Loucy (cell line): ENCODE data around the gene CXCL1.
"Not testable (repeated sequence)": the region's sequence is repeated elsewhere in the genome, so short reads cannot be mapped to it uniquely, and the experiment has no call there.

Experiments
- H2AFZ ChIP-seq: fragments of 200-600 bp; sonication (generic); 2 replicates; pipeline ENCODE4 v1.6.0; 2016; ENCODE audit warnings: antibody characterized with exemption, mild to moderate bottlenecking, low read length, moderate library complexity
- H3F3A ChIP-seq: fragments of 200-600 bp; 2 replicates; pipeline ENCODE4 v1.6.0; 2016; ENCODE audit warnings: antibody characterized with exemption, low read depth, mild to moderate bottlenecking
- H3K27me3 ChIP-seq: fragments of 200-600 bp; sonication (generic); 2 replicates; pipeline ENCODE4 v1.6.1; 2014; ENCODE audit warnings: low read length, mild to moderate bottlenecking; ENCODE audit not compliant: insufficient read depth, poor library complexity, severe bottlenecking
- H3K36me3 ChIP-seq: fragments of 200-600 bp; sonication (generic); 2 replicates; pipeline ENCODE4 v1.6.1; 2016; ENCODE audit warnings: low read length; ENCODE audit not compliant: insufficient read depth
- H3K4me1 ChIP-seq: fragments of 200-600 bp; sonication (generic); 2 replicates; pipeline ENCODE4 v1.5.1; 2014; ENCODE audit warnings: low read length, mild to moderate bottlenecking; ENCODE audit not compliant: insufficient read depth, poor library complexity, severe bottlenecking
- H3K4me2 ChIP-seq: fragments of 200-600 bp; sonication (generic); 2 replicates; pipeline ENCODE4 v1.6.0; 2014; ENCODE audit warnings: antibody characterized with exemption, low read length, low read depth, mild to moderate bottlenecking; ENCODE audit not compliant: poor library complexity, severe bottlenecking
- H3K4me3 ChIP-seq: fragments of 200-600 bp; sonication (generic); 2 replicates; pipeline ENCODE4 v1.5.1; 2014; ENCODE audit warnings: low read length, mild to moderate bottlenecking, mixed read lengths; ENCODE audit not compliant: poor library complexity, severe bottlenecking
- H3K79me2 ChIP-seq: fragments of 200-600 bp; sonication (generic); 2 replicates; pipeline ENCODE4 v1.6.1; 2014; ENCODE audit warnings: low read length; ENCODE audit not compliant: insufficient read depth
- H3K9ac ChIP-seq: fragments of 200-600 bp; sonication (generic); 2 replicates; pipeline ENCODE4 v1.6.0; 2014; ENCODE audit warnings: mild to moderate bottlenecking, low read depth, low read length, moderate library complexity; ENCODE audit not compliant: poor library complexity, severe bottlenecking
- H3K9me2 ChIP-seq: fragments of 200-600 bp; sonication (generic); replicated peaks from 2 replicates; pipeline ENCODE4 v1.6.1; 2016; ENCODE audit warnings: low read depth, low read length, mixed read lengths
- H3K9me3 ChIP-seq: fragments of 200-600 bp; sonication (generic); 2 replicates; pipeline ENCODE4 v1.6.1; 2014; ENCODE audit warnings: mild to moderate bottlenecking, antibody characterized with exemption, low read length, low read depth; ENCODE audit not compliant: insufficient read depth
- H4K20me1 ChIP-seq: fragments of 200-600 bp; sonication (generic); 2 replicates; pipeline ENCODE4 v1.6.0; 2014; ENCODE audit warnings: antibody characterized with exemption, low read length, mild to moderate bottlenecking; ENCODE audit not compliant: insufficient read depth, poor library complexity, severe bottlenecking
- EZH2phosphoT487 ChIP-seq: fragments of 200-600 bp; IDR thresholded peaks from 2 replicates; pipeline ENCODE4 v1.6.1; 2018; ENCODE audit warnings: antibody characterized with exemption, mild to moderate bottlenecking, moderate library complexity, borderline replicate concordance
- TF ChIP-seq, protein P1 (sequence below): fragments of 200-600 bp; sonication (generic); conservative IDR thresholded peaks from 2 replicates; pipeline ENCODE4 v1.5.1; 2014; ENCODE audit warnings: mild to moderate bottlenecking, antibody characterized with exemption, low read length

CXCL1 gene

DNA sequence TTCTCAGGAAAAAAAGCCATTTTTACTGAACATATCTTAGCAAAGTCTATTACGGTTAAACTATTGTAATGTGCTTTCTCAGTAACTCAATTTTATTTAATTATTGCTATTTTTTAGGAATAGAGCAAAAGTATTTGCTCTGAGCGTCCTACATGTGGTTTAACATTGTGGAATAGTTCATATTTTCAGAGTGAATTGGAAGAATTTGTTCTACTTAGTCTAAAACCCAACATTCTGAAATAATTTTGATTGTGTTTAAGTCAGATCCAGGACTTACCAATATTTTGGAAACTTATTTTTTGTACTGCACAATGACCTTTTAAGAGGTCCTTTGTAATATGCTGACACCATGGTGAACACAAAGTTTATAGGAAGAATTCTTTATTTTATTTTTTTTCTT, 27.2 kb downstream of the CXCL1 start:
- no peaks in the 10 kb centered on the region for H3K79me2 ChIP-seq

GRCh38 chr4:73897380-73898136, 28.4 kb downstream of the CXCL1 start:
- Histone ChIP-seq H3K79me2 (no peaks in the 10 kb centered on the region), H3K9me2 (no peaks in the 10 kb centered on the region), H4K20me1 (no peaks in the 10 kb centered on the region), H3K27me3 (no peaks in the 10 kb centered on the region), H3K36me3 (no peaks in the 10 kb centered on the region), H3K4me2 (no peak overlapping the region), H3F3A (no peaks in the 10 kb centered on the region), H2AFZ (no peak overlapping the region), H3K9ac (no peak overlapping the region), H3K9me3 (no peaks in the 10 kb centered on the region), H3K4me3 (no peak overlapping the region), H3K4me1 (peaks cover 5% of the 10 kb centered on the region)
- no peak for TF ChIP-seq EZH2phosphoT487
- TF ChIP-seq, protein P1, sequence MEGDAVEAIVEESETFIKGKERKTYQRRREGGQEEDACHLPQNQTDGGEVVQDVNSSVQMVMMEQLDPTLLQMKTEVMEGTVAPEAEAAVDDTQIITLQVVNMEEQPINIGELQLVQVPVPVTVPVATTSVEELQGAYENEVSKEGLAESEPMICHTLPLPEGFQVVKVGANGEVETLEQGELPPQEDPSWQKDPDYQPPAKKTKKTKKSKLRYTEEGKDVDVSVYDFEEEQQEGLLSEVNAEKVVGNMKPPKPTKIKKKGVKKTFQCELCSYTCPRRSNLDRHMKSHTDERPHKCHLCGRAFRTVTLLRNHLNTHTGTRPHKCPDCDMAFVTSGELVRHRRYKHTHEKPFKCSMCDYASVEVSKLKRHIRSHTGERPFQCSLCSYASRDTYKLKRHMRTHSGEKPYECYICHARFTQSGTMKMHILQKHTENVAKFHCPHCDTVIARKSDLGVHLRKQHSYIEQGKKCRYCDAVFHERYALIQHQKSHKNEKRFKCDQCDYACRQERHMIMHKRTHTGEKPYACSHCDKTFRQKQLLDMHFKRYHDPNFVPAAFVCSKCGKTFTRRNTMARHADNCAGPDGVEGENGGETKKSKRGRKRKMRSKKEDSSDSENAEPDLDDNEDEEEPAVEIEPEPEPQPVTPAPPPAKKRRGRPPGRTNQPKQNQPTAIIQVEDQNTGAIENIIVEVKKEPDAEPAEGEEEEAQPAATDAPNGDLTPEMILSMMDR, result no peak

More for the DNA sequence above, 27.2 kb downstream of the CXCL1 start:
- no peaks in the 10 kb centered on the region for H3K27me3 ChIP-seq
- H3K4me3 ChIP-seq, result no peak overlapping the region
- no peaks in the 10 kb centered on the region for H3K9me3 ChIP-seq
- no peaks in the 10 kb centered on the region for H3K36me3 ChIP-seq
- no peaks in the 10 kb centered on the region for H3F3A ChIP-seq
- H3K9ac ChIP-seq, result no peak overlapping the region
- no peaks in the 10 kb centered on the region for H4K20me1 ChIP-seq
- H3K4me2 ChIP-seq, result no peak overlapping the region
- H3K9me2 ChIP-seq, result no peaks in the 10 kb centered on the region
- TF ChIP-seq EZH2phosphoT487, result no peak
- TF ChIP-seq, protein P1, result no peak
- no peak overlapping the region for H2AFZ ChIP-seq
- peaks cover 5% of the 10 kb centered on the region for H3K4me1 ChIP-seq

GRCh38 chr4:73899338-73899737, 30.1 kb downstream of the CXCL1 start:
- H3K9me3 ChIP-seq, H3K9me2 ChIP-seq, H3K36me3 ChIP-seq, H2AFZ ChIP-seq, H3K27me3 ChIP-seq, H3K4me2 ChIP-seq, H3F3A ChIP-seq, H3K79me2 ChIP-seq, H3K4me3 ChIP-seq, H3K4me1 ChIP-seq, H3K9ac ChIP-seq, H4K20me1 ChIP-seq: not testable (repeated sequence)

DNA sequence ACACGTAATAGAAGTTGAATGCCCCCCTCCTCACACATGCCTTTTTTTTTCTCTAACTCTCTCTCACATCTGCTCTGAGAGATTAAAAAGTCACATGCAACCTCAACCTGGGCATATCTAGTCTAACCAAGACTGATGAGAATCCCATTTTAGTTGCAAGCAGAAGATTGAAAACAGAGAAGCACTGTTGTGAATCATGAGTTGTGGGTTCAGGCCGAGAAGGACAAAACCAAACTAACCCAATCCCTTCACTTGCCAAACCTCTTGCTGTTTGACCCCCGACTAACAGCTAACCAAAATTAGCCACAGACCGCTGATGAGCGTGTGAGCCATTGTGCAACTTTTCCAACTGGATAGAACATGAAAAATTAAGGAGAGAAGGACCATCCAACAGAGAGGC, 31.8 kb downstream of the CXCL1 start:
- Histone ChIP-seq H2AFZ (no peak overlapping the region), H3F3A (no peaks in the 10 kb centered on the region), H3K79me2 (no peaks in the 10 kb centered on the region), H3K4me2 (no peak overlapping the region), H4K20me1 (no peaks in the 10 kb centered on the region), H3K4me3 (no peak overlapping the region), H3K9ac (no peak overlapping the region), H3K27me3 (no peaks in the 10 kb centered on the region), H3K9me3 (no peaks in the 10 kb centered on the region), H3K36me3 (no peaks in the 10 kb centered on the region), H3K9me2 (no peaks in the 10 kb centered on the region), H3K4me1 (no peaks in the 10 kb centered on the region)
- no peak for TF ChIP-seq EZH2phosphoT487
- TF ChIP-seq, protein P1, result no peak
